Fibroblast of skin of left quadriceps (primary cell): ENCODE results near the gene WHRN.

Source experiments
- DNase-seq, 2 experiments: peaks; one replicate each; pipeline ENCODE4 v3.0.0-alpha.2; 2013; ENCODE audit warnings: low read depth in 2 of 2

Gene WHRN

GRCh38 chr9:114513959-114514267 lies 8.6 kb upstream of the WHRN start:
- DNase-seq, result no peak

GRCh38 chr9:114513055-114513958 lies 8.0 kb upstream of the WHRN start:
- no peak for DNase-seq

- DNase-seq, result no peak
Observed at GRCh38 chr9:114511978-114512874, 7.0 kb upstream of the WHRN start.

GRCh38 chr9:114507726-114508125 lies 2.5 kb upstream of the WHRN start:
- DNase-seq, result no peak

- no peak for DNase-seq
Observed at GRCh38 chr9:114506082-114506390, 763 bp upstream of the WHRN start.

GRCh38 chr9:114504341-114505186 lies 709 bp downstream of the WHRN start:
- no peak for DNase-seq

- no peak for DNase-seq
Observed at GRCh38 chr9:114503522-114504340, 1.5 kb downstream of the WHRN start.

GRCh38 chr9:114503009-114503408 lies 2.3 kb downstream of the WHRN start:
- no peak for DNase-seq

- no peak for DNase-seq
Observed at GRCh38 chr9:114501796-114502682, 3.2 kb downstream of the WHRN start.

GRCh38 chr9:114500697-114501292 lies 4.5 kb downstream of the WHRN start:
- no peak for DNase-seq

GRCh38 chr9:114499941-114500696 lies 5.2 kb downstream of the WHRN start:
- DNase-seq, result no peak

- no peak for DNase-seq
Observed at GRCh38 chr9:114499528-114499927, 5.7 kb downstream of the WHRN start.

GRCh38 chr9:114497727-114498382 lies 7.4 kb downstream of the WHRN start:
- DNase-seq, result no peak

- DNase-seq, result no peak
Observed at GRCh38 chr9:114497236-114497635, 8.0 kb downstream of the WHRN start.

- DNase-seq, result no peak
Observed at GRCh38 chr9:114496011-114496410, 9.3 kb downstream of the WHRN start.

GRCh38 chr9:114494776-114495569 lies 10.3 kb downstream of the WHRN start:
- no peak for DNase-seq

GRCh38 chr9:114493521-114494184 lies 11.6 kb downstream of the WHRN start:
- DNase-seq, result no peak
